HepG2 (cell line): Measurements from ENCODE around the gene KRTAP10-9. TPM values are rescaled to one million over a fixed set of nuclear protein-coding genes. Genes with fewer than 3 reads are reported as not detected.
A peak's percentile ranks its signal among the peaks of the same experiment; 100 is the strongest.

Source experiments
- AGO1 ChIP-seq: fragments of 200-400 bp; formaldehyde crosslinking; IDR thresholded peaks from 2 replicates; pipeline ENCODE4 v1.6.1; 2017; ENCODE audit warnings: mild to moderate bottlenecking, low read depth, low read length, moderate library complexity; ENCODE audit not compliant: poor library complexity, severe bottlenecking
- AKNA ChIP-seq: sonication (generic); formaldehyde crosslinking; IDR thresholded peaks from 2 replicates; pipeline ENCODE4 v1.4.0; 2020; ENCODE audit warnings: missing genetic modification reagents, borderline replicate concordance
- GABPB1 ChIP-seq: IDR thresholded peaks from 2 replicates; pipeline ENCODE4 v1.6.1; 2016; ENCODE audit warnings: mild to moderate bottlenecking, missing genetic modification reagents, moderate library complexity, missing compliant biosample characterization
- HOXA3 ChIP-seq: sonication (generic); formaldehyde crosslinking; IDR thresholded peaks from 2 replicates; pipeline ENCODE4 v1.5.0; 2020; ENCODE audit warnings: missing genetic modification reagents
- JUN ChIP-seq: sonication (generic); formaldehyde crosslinking; IDR thresholded peaks from 2 replicates; pipeline ENCODE4 v1.4.0; 2020; ENCODE audit warnings: mild to moderate bottlenecking, missing genetic modification reagents
- KLF15 ChIP-seq: sonication (generic); formaldehyde crosslinking; IDR thresholded peaks from 2 replicates; pipeline ENCODE4 v1.8.1; 2023; ENCODE audit warnings: borderline replicate concordance, mild to moderate bottlenecking, inconsistent platforms, missing genetic modification reagents, mixed read lengths
- MAF1 ChIP-seq: sonication (generic); formaldehyde crosslinking; IDR thresholded peaks from 2 replicates; pipeline ENCODE4 v1.5.0; 2020; ENCODE audit warnings: missing genetic modification reagents, borderline replicate concordance
- ONECUT2 ChIP-seq: sonication (generic); formaldehyde crosslinking; IDR thresholded peaks from 2 replicates; pipeline ENCODE4 v1.4.0; 2020; ENCODE audit warnings: missing genetic modification reagents
- PRMT3 ChIP-seq: sonication (generic); formaldehyde crosslinking; IDR thresholded peaks from 2 replicates; pipeline ENCODE4 v1.8.1; 2022; ENCODE audit warnings: low read depth, mild to moderate bottlenecking, moderate library complexity, missing genetic modification reagents, borderline replicate concordance
- SATB2 ChIP-seq: sonication (generic); formaldehyde crosslinking; IDR thresholded peaks from 2 replicates; pipeline ENCODE4 v1.5.0; 2020; ENCODE audit warnings: missing genetic modification reagents
- SIX4 ChIP-seq: sonication (generic); formaldehyde crosslinking; IDR thresholded peaks from 2 replicates; pipeline ENCODE4 v1.4.0; 2020; ENCODE audit warnings: missing genetic modification reagents
- SMAD9 ChIP-seq: sonication (generic); formaldehyde crosslinking; IDR thresholded peaks from 2 replicates; pipeline ENCODE4 v1.5.1; 2020; ENCODE audit warnings: mild to moderate bottlenecking, missing genetic modification reagents
- ZBTB20 ChIP-seq: sonication (generic); formaldehyde crosslinking; IDR thresholded peaks from 2 replicates; pipeline ENCODE4 v1.8.1; 2023; ENCODE audit warnings: missing genetic modification reagents, low read depth, mild to moderate bottlenecking, borderline replicate concordance
- ZFP1 ChIP-seq: IDR thresholded peaks from 2 replicates; pipeline ENCODE4 v1.6.1; 2016
- ZNF230 ChIP-seq: sonication (generic); formaldehyde crosslinking; IDR thresholded peaks from 2 replicates; pipeline ENCODE4 v1.4.0; 2020; ENCODE audit warnings: mild to moderate bottlenecking, missing genetic modification reagents
- ZNF468 ChIP-seq: sonication (generic); formaldehyde crosslinking; IDR thresholded peaks from 2 replicates; pipeline ENCODE4 v1.8.0; 2022; ENCODE audit warnings: mild to moderate bottlenecking, moderate library complexity, missing genetic modification reagents
- ZNF576 ChIP-seq: sonication (generic); formaldehyde crosslinking; IDR thresholded peaks from 2 replicates; pipeline ENCODE4 v1.4.0; 2020; ENCODE audit warnings: mild to moderate bottlenecking, missing genetic modification reagents
- polyA plus RNA-seq, 8 experiments: library from polyadenylated mRNA; depleted of rRNA in 3 of 8; stranded (reverse) in 7 of 8; unstranded in 1 of 8; fragments of >200 nt; fragmentation: Illumina TruSeq in 4 of 8; extraction: Trizol in 4 of 8; gene quantifications; 2 replicates each; pipeline versions ENCODE4 v1.2.1 to v1.2.3, GENCODE V29; 2011 to 2016; ENCODE audit warnings: low read depth in 4 of 8, missing spikeins in 1 of 8, mixed read lengths in 1 of 8; ENCODE audit not compliant: insufficient read depth in 1 of 8
- total RNA-seq, 5 experiments: library from RNA; depleted of rRNA; stranded (reverse); fragments of >200 nt; fragmentation: Illumina TruSeq; extraction: Trizol; gene quantifications; 2 replicates each; pipeline ENCODE4 v1.2.3, GENCODE V29; 2016; ENCODE audit warnings: low read depth in 1 of 5
- TF ChIP-seq, protein P1 (sequence below), 2 experiments: sonication (generic) in 1 of 2; formaldehyde crosslinking in 1 of 2; IDR thresholded peaks; 2 replicates each; pipeline versions ENCODE4 v1.4.0 to v1.6.1; 2018 to 2020; ENCODE audit warnings: missing genetic modification reagents in 2 of 2, borderline replicate concordance in 1 of 2, low read depth in 1 of 2, mild to moderate bottlenecking in 1 of 2, missing biosample characterization in 1 of 2
- TF ChIP-seq, protein P2 (sequence below): sonication (generic); formaldehyde crosslinking; IDR thresholded peaks from 2 replicates; pipeline ENCODE4 v1.4.0; 2020; ENCODE audit warnings: missing genetic modification reagents

KRTAP10-9 gene
- total and polyA plus RNA-seq, 2 of the 13 experiments (the other 11 are each of a cell fraction or from before 2014, with no cell fraction given), result not detected

DNA sequence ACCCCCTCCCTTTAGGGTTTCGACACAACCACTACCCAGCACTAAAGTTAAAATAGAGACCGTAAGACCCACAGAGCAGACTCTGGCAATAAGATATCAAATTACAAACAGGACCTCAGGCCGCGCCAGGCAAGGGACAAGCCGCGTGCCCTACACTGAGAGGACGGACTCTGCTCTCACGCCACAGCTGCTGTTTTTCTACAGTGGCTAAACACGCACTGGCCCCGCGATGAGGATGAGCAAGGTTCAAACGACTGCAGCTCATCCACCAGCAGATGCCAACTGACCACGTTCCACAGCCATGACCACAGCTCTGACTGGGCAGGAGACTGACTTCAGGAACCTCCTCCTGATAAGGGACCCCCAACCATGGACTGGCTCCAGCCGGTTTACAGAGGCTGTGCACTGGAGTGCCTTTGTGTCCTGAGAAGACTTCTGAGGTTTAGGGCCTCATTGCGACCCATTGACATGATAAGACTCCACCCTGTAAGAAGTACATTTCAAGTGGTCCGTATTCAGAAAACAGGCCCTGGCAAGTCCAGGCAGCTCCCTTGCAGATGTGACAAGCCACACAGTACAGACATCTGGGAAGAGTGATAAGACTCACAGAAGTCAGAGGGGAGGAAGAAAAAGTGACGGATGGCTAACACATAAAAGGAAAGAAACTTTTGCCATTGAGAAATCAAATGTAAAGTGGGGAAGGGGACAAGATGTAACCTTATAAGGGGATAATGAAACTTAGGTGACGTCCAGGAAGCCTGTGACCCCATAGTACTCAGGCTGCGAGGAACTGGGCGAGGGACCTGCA lies 33.1 kb upstream of the KRTAP10-9 start (continued):
- TF ChIP-seq, protein P1, sequence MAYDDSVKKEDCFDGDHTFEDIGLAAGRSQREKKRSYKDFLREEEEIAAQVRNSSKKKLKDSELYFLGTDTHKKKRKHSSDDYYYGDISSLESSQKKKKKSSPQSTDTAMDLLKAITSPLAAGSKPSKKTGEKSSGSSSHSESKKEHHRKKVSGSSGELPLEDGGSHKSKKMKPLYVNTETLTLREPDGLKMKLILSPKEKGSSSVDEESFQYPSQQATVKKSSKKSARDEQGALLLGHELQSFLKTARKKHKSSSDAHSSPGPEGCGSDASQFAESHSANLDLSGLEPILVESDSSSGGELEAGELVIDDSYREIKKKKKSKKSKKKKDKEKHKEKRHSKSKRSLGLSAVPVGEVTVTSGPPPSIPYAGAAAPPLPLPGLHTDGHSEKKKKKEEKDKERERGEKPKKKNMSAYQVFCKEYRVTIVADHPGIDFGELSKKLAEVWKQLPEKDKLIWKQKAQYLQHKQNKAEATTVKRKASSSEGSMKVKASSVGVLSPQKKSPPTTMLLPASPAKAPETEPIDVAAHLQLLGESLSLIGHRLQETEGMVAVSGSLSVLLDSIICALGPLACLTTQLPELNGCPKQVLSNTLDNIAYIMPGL (CRISPR knock-in tag; IDR thresholded peaks at IDR 0.05; ENCODE audit: borderline replicate concordance in 1 of 2, low read depth in 1 of 2), result peak in 1 of 2 experiments; percentile 47; a peak in 2 of 4 replicates
- TF ChIP-seq ZNF576 (CRISPR knock-in tag) (no peak), AKNA (CRISPR knock-in tag) (no peak), SIX4 (CRISPR knock-in tag) (peak; percentile 99), HOXA3 (peak; percentile 95), ZNF468 (CRISPR knock-in tag) (no peak), ZNF230 (CRISPR knock-in tag) (no peak), ZBTB20 (CRISPR knock-in tag) (peak; percentile 60; the same call in 1 of the 2 replicates), ZFP1 (CRISPR knock-in tag) (peak; percentile 51; the same call in 1 of the 2 replicates), SMAD9 (CRISPR knock-in tag) (no peak), PRMT3 (CRISPR knock-in tag) (peak; percentile 56; the same call in 1 of the 2 replicates), JUN (CRISPR knock-in tag) (no peak; the same call in 1 of the 2 replicates), AGO1 (no peak), MAF1 (no peak), ONECUT2 (CRISPR knock-in tag) (no peak), GABPB1 (peak; percentile 31; the same call in 1 of the 2 replicates), SATB2 (CRISPR knock-in tag) (no peak), KLF15 (CRISPR knock-in tag) (no peak)
- TF ChIP-seq, protein P2, sequence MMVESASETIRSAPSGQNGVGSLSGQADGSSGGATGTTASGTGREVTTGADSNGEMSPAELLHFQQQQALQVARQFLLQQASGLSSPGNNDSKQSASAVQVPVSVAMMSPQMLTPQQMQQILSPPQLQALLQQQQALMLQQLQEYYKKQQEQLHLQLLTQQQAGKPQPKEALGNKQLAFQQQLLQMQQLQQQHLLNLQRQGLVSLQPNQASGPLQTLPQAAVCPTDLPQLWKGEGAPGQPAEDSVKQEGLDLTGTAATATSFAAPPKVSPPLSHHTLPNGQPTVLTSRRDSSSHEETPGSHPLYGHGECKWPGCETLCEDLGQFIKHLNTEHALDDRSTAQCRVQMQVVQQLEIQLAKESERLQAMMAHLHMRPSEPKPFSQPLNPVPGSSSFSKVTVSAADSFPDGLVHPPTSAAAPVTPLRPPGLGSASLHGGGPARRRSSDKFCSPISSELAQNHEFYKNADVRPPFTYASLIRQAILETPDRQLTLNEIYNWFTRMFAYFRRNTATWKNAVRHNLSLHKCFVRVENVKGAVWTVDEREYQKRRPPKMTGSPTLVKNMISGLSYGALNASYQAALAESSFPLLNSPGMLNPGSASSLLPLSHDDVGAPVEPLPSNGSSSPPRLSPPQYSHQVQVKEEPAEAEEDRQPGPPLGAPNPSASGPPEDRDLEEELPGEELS (CRISPR knock-in tag), result peak; percentile 77
